GM19372 (cell line): ENCODE results near the gene PPP1CA.
A peak's percentile ranks its signal among the peaks of the same experiment; 100 is the strongest.
"Not testable (repeated sequence)": the region's sequence is repeated elsewhere in the genome, so short reads cannot be mapped to it uniquely, and the experiment has no call there.

Experiments used
- ATAC-seq: cut with Tn5 transposase; IDR thresholded peaks from one replicate; pipeline ENCODE4 v1.9.1; 2021; ENCODE audit warnings: mild to moderate bottlenecking, low read depth, moderate library complexity; ENCODE audit not compliant: unreplicated experiment

The PPP1CA gene

GRCh38 chr11:67405196-67405567 is 3.5 kb upstream of the PPP1CA start:
- ATAC-seq: no peak

GRCh38 chr11:67404515-67405195 is 3.0 kb upstream of the PPP1CA start:
- no peak for ATAC-seq

GRCh38 chr11:67403085-67403484 is 1.4 kb upstream of the PPP1CA start:
- not testable (repeated sequence) for ATAC-seq

GRCh38 chr11:67402192-67402839 is 658 bp upstream of the PPP1CA start:
- ATAC-seq: not testable (repeated sequence)

DNA sequence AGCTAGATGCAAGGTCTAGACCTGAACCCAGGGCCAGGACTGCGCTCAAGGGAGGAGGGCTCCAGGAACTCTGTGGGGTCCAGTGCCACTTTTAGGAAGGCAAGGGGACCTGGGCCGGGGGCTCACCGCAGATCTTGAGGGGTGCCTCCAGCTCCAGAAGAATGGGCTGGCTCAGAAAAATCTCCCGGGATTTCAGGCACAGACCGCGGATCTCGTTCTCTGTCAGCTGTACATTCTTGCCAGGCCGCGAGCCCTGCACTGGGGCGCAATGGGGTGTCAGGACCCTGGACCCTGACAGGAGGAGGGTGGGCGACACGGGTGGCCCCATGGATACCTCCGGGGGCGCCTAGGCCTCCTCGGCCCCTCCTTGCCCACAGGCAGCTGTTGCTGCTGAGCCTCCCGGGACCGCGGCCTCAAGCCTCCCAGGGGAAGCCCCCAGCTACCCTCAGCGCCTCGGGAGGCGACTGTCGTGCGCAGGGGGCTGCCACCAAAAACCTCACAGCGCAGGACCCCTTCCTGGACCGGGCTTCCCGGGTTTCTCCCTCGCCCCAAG is 640 bp downstream of the PPP1CA start:
- peak; percentile 6 for ATAC-seq

DNA sequence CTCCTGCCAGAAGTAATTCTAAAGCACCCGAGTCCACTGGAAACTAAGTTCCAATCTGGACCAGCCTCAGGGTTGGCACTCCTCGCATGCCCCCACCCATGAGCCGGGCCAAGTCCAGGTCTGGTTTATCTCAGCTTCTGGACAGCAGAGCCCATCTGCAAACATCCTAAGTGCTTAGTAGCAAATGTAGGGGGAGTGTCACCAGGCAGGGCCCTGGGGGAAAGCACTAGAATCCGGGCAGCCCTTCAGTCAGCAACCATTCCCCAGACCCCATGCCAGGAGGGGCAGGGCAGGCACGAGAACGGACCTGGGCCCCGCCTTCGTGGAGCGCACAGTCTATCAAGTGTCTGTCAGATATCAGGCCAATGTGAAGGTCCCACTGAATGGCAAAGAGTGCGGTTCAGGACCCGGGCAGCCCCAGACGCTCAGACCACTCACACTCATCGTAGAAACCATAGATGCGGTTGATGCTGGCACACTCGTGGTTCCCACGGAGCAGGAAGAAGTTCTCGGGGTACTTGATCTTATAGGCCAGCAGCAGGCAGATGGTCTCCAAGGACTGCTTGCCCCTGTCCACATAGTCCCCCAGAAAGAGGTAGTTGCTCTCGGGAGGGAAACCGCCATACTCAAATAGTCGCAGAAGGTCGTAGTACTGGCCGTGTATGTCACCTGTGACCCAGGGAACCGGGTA is 1.3 kb downstream of the PPP1CA start:
- ATAC-seq: no peak

DNA sequence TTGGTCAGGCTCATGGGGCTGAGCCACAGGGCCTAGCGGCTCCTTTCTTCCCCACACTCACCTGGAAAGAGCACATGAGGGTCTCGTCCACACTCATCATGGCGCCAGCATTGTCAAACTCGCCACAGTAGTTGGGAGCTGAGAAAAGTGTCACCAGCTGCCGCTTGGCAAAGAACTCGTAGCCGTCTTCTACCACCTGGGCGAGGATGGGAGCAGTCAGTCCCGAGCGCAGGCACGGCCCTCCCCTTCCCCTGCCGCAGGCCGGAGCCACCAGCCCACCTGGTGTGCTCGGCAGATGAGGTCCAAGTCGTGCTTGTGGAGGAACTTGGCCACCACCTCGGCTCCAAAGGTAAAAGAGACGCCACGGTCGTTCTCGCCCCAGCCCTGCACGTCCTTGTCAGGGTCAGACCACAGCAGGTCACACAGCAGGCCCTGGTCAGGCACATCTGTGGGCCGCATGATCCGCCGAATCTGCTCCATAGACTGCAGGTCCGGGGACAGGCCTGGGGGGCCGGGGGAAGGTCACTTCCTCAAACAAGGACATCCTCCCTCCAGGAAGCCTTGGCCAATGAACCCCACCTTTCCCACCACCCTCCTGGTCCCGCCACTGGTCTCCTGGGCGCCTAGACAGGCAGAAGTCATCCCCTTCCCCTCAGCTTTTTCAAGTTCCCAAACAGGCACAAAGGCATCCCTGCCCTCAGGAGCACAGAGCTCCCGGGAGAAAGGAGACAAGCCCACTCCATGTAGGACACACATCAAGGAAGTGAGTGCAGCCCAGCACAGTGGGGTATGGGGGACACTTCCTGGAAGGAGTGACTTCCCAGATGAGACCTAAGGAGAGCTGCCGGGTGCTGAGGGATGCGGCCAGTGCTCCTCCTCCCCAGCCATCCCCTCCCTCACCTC is 2.7 kb downstream of the PPP1CA start:
- ATAC-seq: no peak

DNA sequence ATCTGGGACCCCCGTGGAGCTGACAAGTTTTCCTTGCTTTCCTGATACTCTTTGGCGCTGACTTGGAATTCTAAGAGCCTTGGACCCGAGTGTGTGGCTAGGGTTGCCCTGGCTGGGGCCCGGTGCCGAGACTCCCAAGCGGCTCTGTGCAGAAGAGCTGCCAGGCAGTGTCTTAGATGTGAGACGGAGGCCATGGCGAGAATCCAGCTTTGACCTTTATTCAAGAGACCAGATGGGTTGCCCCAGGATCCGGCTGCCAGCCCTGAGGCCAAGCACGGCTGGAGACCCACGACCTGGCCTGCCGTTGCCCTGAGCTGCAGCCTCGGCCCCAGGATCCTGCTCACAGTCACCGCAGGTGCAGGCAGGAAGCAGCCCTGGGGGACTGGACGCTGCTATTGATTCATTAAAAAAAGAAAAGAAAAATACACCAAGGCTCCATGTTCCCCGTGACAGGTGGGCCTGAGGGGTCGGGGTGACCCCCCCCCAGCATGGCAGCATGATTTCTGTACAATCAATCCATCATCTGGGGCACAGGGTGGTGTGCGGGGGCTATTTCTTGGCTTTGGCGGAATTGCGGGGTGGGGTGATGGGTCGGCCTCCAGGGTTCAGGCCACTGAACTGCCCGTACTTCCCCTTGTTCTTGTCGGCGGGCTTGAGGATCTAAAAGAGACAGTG is 3.5 kb downstream of the PPP1CA start:
- ATAC-seq: no peak

DNA sequence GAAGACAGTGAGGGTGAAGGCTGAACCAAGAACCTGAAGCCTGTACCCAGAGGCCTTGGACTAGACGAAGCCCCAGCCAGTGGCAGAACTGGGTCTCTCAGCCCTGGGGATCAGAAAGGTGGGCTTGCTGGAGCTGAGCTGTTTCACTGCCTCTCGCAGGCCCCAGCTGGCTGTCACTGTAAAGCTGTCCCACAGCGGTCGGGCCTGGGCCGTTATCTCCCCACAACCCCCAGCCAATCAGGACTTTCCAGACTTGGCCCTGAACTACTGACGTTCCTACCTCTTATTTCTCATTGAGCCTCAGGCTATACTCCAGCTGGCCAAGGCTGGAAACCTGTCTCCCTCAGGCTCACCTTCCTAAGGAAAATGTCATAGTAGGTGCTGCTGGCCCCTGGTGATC is 4.1 kb downstream of the PPP1CA start:
- ATAC-seq: no peak

DNA sequence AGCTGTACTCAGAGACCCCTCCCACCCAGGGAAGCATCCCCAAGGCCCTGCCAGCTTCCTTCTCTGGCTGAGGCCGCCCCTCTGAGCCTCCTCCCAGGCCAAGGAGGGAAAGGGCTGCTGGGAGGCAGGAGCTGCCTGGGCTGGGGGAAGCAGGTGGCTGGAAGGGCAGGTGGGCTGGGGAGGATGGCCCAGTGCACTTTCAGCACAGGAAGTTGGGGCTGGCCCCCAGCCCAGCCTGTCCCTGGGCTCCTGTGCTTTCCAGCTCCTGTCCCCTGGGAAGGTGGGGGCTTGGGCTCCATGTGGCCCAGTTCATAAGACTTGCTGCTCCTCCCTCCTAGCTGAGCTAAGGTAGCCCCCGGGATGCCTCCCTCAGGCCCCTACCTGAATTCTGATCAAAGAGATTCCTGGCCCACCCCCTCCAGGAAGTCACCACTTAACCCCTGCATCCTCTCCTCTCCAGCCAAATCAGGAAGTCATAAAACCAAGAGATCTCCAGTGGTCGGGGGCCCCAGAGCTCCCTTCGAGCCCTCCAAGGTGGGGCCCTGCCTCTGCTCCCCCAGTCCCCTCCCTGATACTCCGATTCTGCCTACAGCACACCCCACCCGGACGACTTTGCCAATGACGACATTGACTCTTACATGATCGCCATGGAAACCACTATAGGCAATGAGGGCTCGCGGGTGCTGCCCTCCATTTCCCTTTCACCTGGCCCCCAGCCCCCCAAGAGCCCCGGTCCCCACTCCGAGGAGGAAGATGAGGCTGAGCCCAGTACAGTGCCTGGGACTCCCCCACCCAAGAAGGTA is 4.9 kb downstream of the PPP1CA start:
- ATAC-seq: no peak

GRCh38 chr11:67396259-67396581 is 5.4 kb downstream of the PPP1CA start:
- no peak for ATAC-seq

- no peak for ATAC-seq
Measured at GRCh38 chr11:67395555-67396258, 6.0 kb downstream of the PPP1CA start.

DNA sequence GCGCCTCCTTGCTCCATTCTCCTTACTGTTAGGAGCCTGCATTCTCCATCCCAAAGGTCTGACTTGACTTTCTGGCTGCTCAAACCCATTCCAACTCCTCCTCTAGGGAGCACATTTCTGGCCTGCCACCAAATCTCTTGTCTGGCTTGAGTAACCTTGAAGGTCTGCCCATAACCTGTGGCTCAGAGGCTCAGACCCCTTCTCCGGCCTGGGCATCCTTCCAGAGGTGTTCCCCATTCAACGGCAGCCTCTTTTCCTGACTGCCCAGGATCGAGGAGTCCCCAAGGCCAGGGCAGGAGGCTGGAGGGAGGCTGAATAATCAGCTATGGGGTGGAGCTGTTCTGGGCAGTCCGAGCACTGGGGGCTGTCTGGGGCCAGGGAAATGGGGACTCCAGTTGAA is 7.7 kb downstream of the PPP1CA start:
- no peak for ATAC-seq

- ATAC-seq: no peak
Measured at GRCh38 chr11:67393437-67393836, 8.2 kb downstream of the PPP1CA start.

GRCh38 chr11:67392183-67392715 is 9.4 kb downstream of the PPP1CA start:
- peak; percentile 12 for ATAC-seq

DNA sequence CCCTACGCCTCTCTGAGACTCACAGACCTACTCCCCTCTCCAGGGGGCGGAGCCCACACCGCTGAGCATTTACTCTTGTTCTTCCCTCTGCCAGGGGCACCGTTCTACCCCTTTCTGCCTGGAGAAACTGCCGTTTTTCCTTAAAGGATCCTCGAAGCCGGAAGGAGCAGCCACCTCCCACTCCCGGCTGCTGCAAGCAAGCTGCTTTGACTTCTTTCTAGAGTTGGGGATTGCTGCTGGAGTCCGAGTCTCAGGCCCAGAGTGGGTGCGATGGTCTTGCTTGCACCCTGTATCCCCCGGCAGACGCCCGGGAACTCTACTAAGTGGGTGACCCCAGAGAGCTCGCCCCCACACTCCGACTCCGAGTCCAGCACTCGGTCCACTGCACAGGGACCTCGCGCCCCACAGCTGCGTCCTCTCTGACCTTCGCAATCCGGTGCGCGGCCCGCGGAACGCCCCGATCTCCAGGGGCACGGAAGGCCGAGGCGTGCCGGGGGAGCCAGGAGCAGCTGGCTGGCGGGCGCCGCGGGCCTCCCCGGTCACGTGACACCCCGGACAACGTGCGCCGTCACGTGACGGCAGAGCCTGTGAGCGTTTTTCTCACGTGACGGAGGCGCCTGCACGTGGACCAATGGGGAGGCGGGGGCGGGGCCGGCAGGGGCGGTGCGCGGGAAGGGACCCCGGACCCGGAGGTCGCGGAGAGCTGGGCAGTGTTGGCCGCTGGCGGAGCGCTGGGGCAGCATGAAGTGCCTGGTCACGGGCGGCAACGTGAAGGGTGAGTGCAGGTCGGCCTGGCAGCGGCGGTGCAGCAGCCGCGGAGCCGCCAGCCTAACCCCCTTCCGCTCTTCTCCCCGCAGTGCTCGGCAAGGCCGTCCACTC is 10.1 kb downstream of the PPP1CA start, which contains the start of gene RAD9A:
Gene RAD9A (plus strand): TSS at position 683 of the 879 bp plus-strand sequence. CDS start 59 bp downstream, at position 742.
- ATAC-seq: peak; percentile 67

DNA sequence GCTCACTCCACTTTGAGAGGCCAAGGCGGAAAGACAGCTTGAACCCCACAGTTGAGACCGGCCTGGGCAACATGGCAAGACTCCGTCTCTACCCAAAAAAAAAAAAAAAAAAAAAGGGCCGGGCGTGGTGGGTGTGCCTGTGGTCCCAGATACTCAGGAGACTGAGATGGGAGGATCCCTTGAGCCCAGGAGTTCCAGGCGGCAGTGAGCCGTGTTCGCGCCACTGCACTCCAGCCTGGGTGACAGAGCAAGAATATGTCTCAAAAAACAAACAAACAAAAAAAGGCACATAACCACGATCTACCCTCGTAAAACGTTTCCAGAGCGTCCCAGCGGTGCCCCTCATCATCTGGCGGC is 10.7 kb downstream of the PPP1CA start:
- ATAC-seq: no peak
